ENCODE results near the gene RASSF1. TPM values are rescaled to one million over a fixed set of nuclear protein-coding genes. Genes with fewer than 3 reads are reported as not detected.
A peak's percentile ranks its signal among the peaks of the same experiment; 100 is the strongest.

Gene RASSF1
- total and polyA plus RNA-seq, 2 of the 8 experiments (the other 6 are each of a cell fraction or from before 2014, with no cell fraction given) = 10.3 to 15.7 TPM

- H3K79me1 ChIP-seq (ENCODE audit: low read depth, low read length) = no peaks in the 10 kb centered on the region
- no peak within 1 kb of the TSS for H2AK5ac ChIP-seq (ENCODE audit: low read depth, low read length)
- H2AFZ ChIP-seq (ENCODE audit: low read length) = peak within 1 kb of the TSS; percentile 93
- H3K23me2 ChIP-seq (ENCODE audit: low read depth, low read length) = peaks cover 5% of the 10 kb centered on the region; the same call in 1 of the 2 replicates
- H2BK12ac ChIP-seq (ENCODE audit: low read depth, low read length) = peak within 1 kb of the TSS; percentile 68; the same call in 1 of the 2 replicates
- ChIA-PET CTCF (ENCODE audit: partially characterized antibody) (interaction anchor here (1.0 to 1.8 kb wide), 17 partner anchors 16 to 1090 kb away, joined by 3 to 7 read pairs (median 3); partner anchors contain the start of genes LSMEM2 and TUSC2), POLR2A (ENCODE audit: partially characterized antibody) (interaction anchor here (0.8 to 11.3 kb wide), 10 partner anchors 10 to 61 kb away, joined by 3 to 149 read pairs (median 3); partner anchors contain the start of genes HYAL2 and SEMA3B)
- H2BK120ac ChIP-seq (replicated peaks; ENCODE audit: low read depth, low read length) = peak within 1 kb of the TSS; percentile 26
- FAIRE-seq (peak; percentile 71), DNase-seq (ENCODE audit: low read depth in 1 of 2, low spot score in 2 of 2) (peak; percentile 99)
- H3K9ac ChIP-seq (replicated peaks in 1 of 4; ENCODE audit: extremely low read depth in 1 of 4, low read depth in 3 of 4, low read length in 3 of 4) = peak within 1 kb of the TSS in 3 of 4 experiments; percentile 55 to 68 (median 63); a peak in 6 of 7 replicates
- peak within 1 kb of the TSS; percentile 61 for H3K27ac ChIP-seq (ENCODE audit: low read depth, low read length)
- H3K79me2 ChIP-seq (ENCODE audit: control insufficient read depth in 1 of 2, insufficient read depth in 2 of 2, low read length in 2 of 2) = no peaks in the 10 kb centered on the region
- peak within 1 kb of the TSS; percentile 98; the same call in 1 of the 2 replicates for H2BK15ac ChIP-seq (ENCODE audit: low read length)
- no peak within 1 kb of the TSS for H3K14ac ChIP-seq (ENCODE audit: insufficient read length)
- H3K4me1 ChIP-seq (replicated peaks in 1 of 4; ENCODE audit: control insufficient read depth in 3 of 4, insufficient read depth in 4 of 4, low read length in 3 of 4) = peaks cover 0 to 26% (median 12%) of the 10 kb centered on the region in 4 experiments; a peak in 6 of 7 replicates
- peak within 1 kb of the TSS; percentile 88 for H3K18ac ChIP-seq (ENCODE audit: extremely low read depth, low read length)
- H3K23ac ChIP-seq (ENCODE audit: insufficient read length) = no peak within 1 kb of the TSS
- peak within 1 kb of the TSS; percentile 90 for H4K91ac ChIP-seq (replicated peaks; ENCODE audit: insufficient read length, low read length)
- peak within 1 kb of the TSS; percentile 67 to 92 for H3K4me2 ChIP-seq (ENCODE audit: insufficient read depth in 1 of 2, low read depth in 2 of 2, low read length in 2 of 2)
- no peak within 1 kb of the TSS for H2BK20ac ChIP-seq (ENCODE audit: low read length)
- peak within 1 kb of the TSS; percentile 67 for H3K56ac ChIP-seq (replicated peaks; ENCODE audit: insufficient read length, low read depth, low read length)
- H3K36me3 ChIP-seq (ENCODE audit: control insufficient read depth in 2 of 4, insufficient read depth in 4 of 4, low read length in 3 of 4) = no peaks in the 10 kb centered on the region
- no peaks in the 10 kb centered on the region; a peak in 1 of 7 replicates for H3K27me3 ChIP-seq (replicated peaks in 1 of 4; ENCODE audit: control insufficient read depth in 3 of 4, extremely low read depth in 1 of 4, insufficient read depth in 3 of 4, low read length in 3 of 4)
- 6% methylated on average over 31 of the region's 61 CpGs; no CpG with 5 or more reads in 1 of the 2 experiments for WGBS, 2 experiments (ENCODE audit: extremely low coverage in 1 of 2, insufficient coverage in 1 of 2, insufficient read length in 1 of 2, insufficient replicate concordance in 2 of 2, low coverage in 1 of 2, low lambda C conversion rate in 2 of 2, missing lambda C conversion rate in 1 of 2)
- no peaks in the 10 kb centered on the region for H3K9me3 ChIP-seq (ENCODE audit: insufficient read depth in 2 of 2, low read depth in 1 of 2, low read length in 1 of 2)
- peak within 1 kb of the TSS; percentile 90 for H2BK5ac ChIP-seq (ENCODE audit: low read depth, low read length)
- H3K4me3 ChIP-seq (ENCODE audit: extremely low read depth in 1 of 4, insufficient read depth in 2 of 4, low read depth in 3 of 4, low read length in 4 of 4) = peak within 1 kb of the TSS; percentile 70 to 89 (median 80)
- H4K20me1 ChIP-seq (replicated peaks in 1 of 2; ENCODE audit: control insufficient read depth in 1 of 2, insufficient read depth in 2 of 2, low read length in 2 of 2) = peaks cover 0 to 2% of the 10 kb centered on the region in 2 experiments
- peak within 1 kb of the TSS; percentile 80 for H4K5ac ChIP-seq (ENCODE audit: insufficient read length, low read depth, low read length)
- peak within 1 kb of the TSS; percentile 91 for H3K4ac ChIP-seq (replicated peaks; ENCODE audit: insufficient read length, low read depth, low read length)
- peak within 1 kb of the TSS; percentile 78 for H4K8ac ChIP-seq (ENCODE audit: extremely low read depth, insufficient read depth, low read length)
- TF ChIP-seq TBP (IDR thresholded peaks at IDR 0.05; ENCODE audit: low read depth, low read length) (peak; percentile 7; the same call in 1 of the 2 replicates), SP4 (IDR thresholded peaks at IDR 0.05; ENCODE audit: low read length) (peak; percentile 88), RXRA (IDR thresholded peaks at IDR 0.05; ENCODE audit: insufficient read depth, low read depth, low read length) (no peak), ZNF274 (IDR thresholded peaks at IDR 0.05; ENCODE audit: borderline replicate concordance, extremely low read depth, low read length) (no peak), HDAC2 (IDR thresholded peaks at IDR 0.05; ENCODE audit: borderline replicate concordance in 1 of 2, low read depth in 2 of 2, low read length in 2 of 2) (peak; percentile 91 to 95; a peak in 2 of 4 replicates), TAF1 (IDR thresholded peaks at IDR 0.05; ENCODE audit: low read depth, low read length) (peak; percentile 59; the same call in 1 of the 2 replicates), CTCF (IDR thresholded peaks at IDR 0.05; ENCODE audit: control extremely low read depth in 1 of 3, insufficient read depth in 1 of 3, low read depth in 1 of 3, low read length in 3 of 3) (peak in 1 of 3 experiments; percentile 8; a peak in 1 of 4 replicates)
Observed at GRCh38 chr3:50298836-50299637, 41.6 kb downstream of the RASSF1 start, which contains the start of the genes HYAL3 and NAA80. TSS of gene HYAL3 (minus strand) at chr3:50299405. CDS start at chr3:50295602, 3,803 bp downstream. TSS of gene NAA80 (minus strand) at chr3:50299405. CDS start at chr3:50297463, 1,942 bp downstream.

All from H1 (cell line).